Spleen (tissue), 7 donors: ENCODE results near the gene TRIM47.

Experiments
- POLR2A ChIP-seq, 3 donors: fragments of 450-650 bp; IDR thresholded peaks; one replicate each; pipeline ENCODE4 v1.5.1; 2017; ENCODE audit warnings: antibody characterized with exemption in 3 of 3, mild to moderate bottlenecking in 1 of 3
- POLR2AphosphoS5 ChIP-seq, 3 donors: sonication (generic); formaldehyde crosslinking; IDR thresholded peaks; one replicate each; pipeline ENCODE4 v1.5.1; 2017; ENCODE audit warnings: antibody characterized with exemption in 3 of 3
- TF ChIP-seq, protein P1 (sequence below), 11 experiments: fragments of 200-600 bp in 7 of 11; fragments of 450-650 bp in 4 of 11; sonication (generic) in 4 of 11; IDR thresholded peaks in 8 of 11; conservative IDR thresholded peaks in 3 of 11; 1 replicate in 7 of 11; 2 replicates in 4 of 11; pipeline versions ENCODE4 v1.4.0 to v1.8.0; 2016 to 2021; ENCODE audit warnings: antibody characterized with exemption in 11 of 11, inconsistent platforms in 4 of 11, mild to moderate bottlenecking in 1 of 11
- donor health status: DM: no; HTN: no; CAD: no; lungs with moderate emphysema.
- donor health status: DM: no; HTN: no; CAD: no.
- donor health status: DM: no; HTN: no; CAD: no.

GRCh38 chr17:75891022-75891604 is 12.7 kb upstream of the TRIM47 start:
- TF ChIP-seq, protein P1, sequence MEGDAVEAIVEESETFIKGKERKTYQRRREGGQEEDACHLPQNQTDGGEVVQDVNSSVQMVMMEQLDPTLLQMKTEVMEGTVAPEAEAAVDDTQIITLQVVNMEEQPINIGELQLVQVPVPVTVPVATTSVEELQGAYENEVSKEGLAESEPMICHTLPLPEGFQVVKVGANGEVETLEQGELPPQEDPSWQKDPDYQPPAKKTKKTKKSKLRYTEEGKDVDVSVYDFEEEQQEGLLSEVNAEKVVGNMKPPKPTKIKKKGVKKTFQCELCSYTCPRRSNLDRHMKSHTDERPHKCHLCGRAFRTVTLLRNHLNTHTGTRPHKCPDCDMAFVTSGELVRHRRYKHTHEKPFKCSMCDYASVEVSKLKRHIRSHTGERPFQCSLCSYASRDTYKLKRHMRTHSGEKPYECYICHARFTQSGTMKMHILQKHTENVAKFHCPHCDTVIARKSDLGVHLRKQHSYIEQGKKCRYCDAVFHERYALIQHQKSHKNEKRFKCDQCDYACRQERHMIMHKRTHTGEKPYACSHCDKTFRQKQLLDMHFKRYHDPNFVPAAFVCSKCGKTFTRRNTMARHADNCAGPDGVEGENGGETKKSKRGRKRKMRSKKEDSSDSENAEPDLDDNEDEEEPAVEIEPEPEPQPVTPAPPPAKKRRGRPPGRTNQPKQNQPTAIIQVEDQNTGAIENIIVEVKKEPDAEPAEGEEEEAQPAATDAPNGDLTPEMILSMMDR (IDR thresholded peaks at IDR 0.05 in 8 of 11, conservative IDR thresholded peaks at IDR 0.05 in 3 of 11): no peak
- TF ChIP-seq POLR2A (IDR thresholded peaks at IDR 0.05) (no peak), POLR2AphosphoS5 (IDR thresholded peaks at IDR 0.05) (no peak)
